SK-N-SH (cell line): ENCODE results near the gene KARS1. TPM values are rescaled to one million over a fixed set of nuclear protein-coding genes. Genes with fewer than 3 reads are reported as not detected.

Source experiments
- CTCF ChIA-PET: fragments of 300-600, 350-600 bp; formaldehyde crosslinking; extraction: SDS; loops from one replicate; lab custom pipeline; 2021; lab: Yijun Ruan, JAX
- POLR2A ChIA-PET: fragments of 350-600 bp; sonication (Branson Sonifier 250); formaldehyde crosslinking; extraction: SDS; loops from one replicate; lab custom pipeline; 2020; ENCODE audit warnings: antibody characterized with exemption, inconsistent platforms; lab: Yijun Ruan, JAX
- DNase-seq: peaks from one replicate; pipeline ENCODE4 v3.0.0; 2012
- H2AFZ ChIP-seq: fragments of 200-600 bp; sonication (generic); 2 replicates; pipeline ENCODE4 v1.8.1; 2016; ENCODE audit warnings: antibody characterized with exemption, mild to moderate bottlenecking, low read depth
- H3F3A ChIP-seq: fragments of 200-600 bp; sonication (generic); replicated peaks from 2 replicates; pipeline ENCODE3; 2016; ENCODE audit warnings: antibody characterized with exemption, mild to moderate bottlenecking; ENCODE audit not compliant: insufficient read depth
- H3K27ac ChIP-seq, 2 experiments: fragments of 200-500 bp in 1 of 2; fragments of 200-600 bp in 1 of 2; sonication (Bioruptor generic) in 1 of 2; sonication (generic), shearing (Covaris generic) in 1 of 2; 2 replicates each; pipeline versions ENCODE4 v1.5.1 to v1.6.1; 2014 to 2016; ENCODE audit warnings: low read depth in 2 of 2, inconsistent platforms in 1 of 2, low read length in 1 of 2, mild to moderate bottlenecking in 1 of 2, mixed read lengths in 1 of 2
- H3K27me3 ChIP-seq: fragments of 200-600 bp; sonication (generic), shearing (Covaris generic); 2 replicates; pipeline ENCODE4 v1.6.1; 2016; ENCODE audit warnings: mixed run types; ENCODE audit not compliant: insufficient read depth
- H3K36me3 ChIP-seq, 2 experiments: fragments of 200-500 bp in 1 of 2; fragments of 200-600 bp in 1 of 2; sonication (Bioruptor generic) in 1 of 2; sonication (generic) in 1 of 2; replicated peaks in 1 of 2; 2 replicates each; pipeline versions ENCODE3 to v1.5.1; 2014 to 2016; ENCODE audit warnings: low read length in 1 of 2, mild to moderate bottlenecking in 1 of 2; ENCODE audit not compliant: insufficient read depth in 2 of 2, control insufficient read depth in 1 of 2
- H3K4me1 ChIP-seq, 2 experiments: fragments of 200-500 bp in 1 of 2; fragments of 200-600 bp in 1 of 2; sonication (Bioruptor generic) in 1 of 2; sonication (generic), shearing (Covaris generic) in 1 of 2; 2 replicates each; pipeline versions ENCODE4 v1.5.1 to v1.6.1; 2014 to 2016; ENCODE audit warnings: low read depth in 1 of 2, low read length in 1 of 2, mixed run types in 1 of 2; ENCODE audit not compliant: insufficient read depth in 2 of 2, control insufficient read depth in 1 of 2
- H3K4me2 ChIP-seq: fragments of 200-600 bp; sonication (generic), shearing (Covaris generic); 2 replicates; pipeline ENCODE4 v1.6.1; 2017; ENCODE audit warnings: mixed run types
- H3K4me3 ChIP-seq, 2 experiments: fragments of 200-500 bp in 1 of 2; fragments of 200-600 bp in 1 of 2; sonication (Bioruptor generic) in 1 of 2; sonication (generic), shearing (Covaris generic) in 1 of 2; 2 replicates each; pipeline versions ENCODE4 v1.5.1 to v1.8.1; 2014 to 2016; ENCODE audit warnings: low read depth in 2 of 2, inconsistent platforms in 1 of 2, low read length in 1 of 2, mild to moderate bottlenecking in 1 of 2, mixed read lengths in 1 of 2, moderate library complexity in 1 of 2
- H3K79me2 ChIP-seq: fragments of 200-600 bp; sonication (generic); 2 replicates; pipeline ENCODE4 v1.8.1; 2017; ENCODE audit warnings: mild to moderate bottlenecking; ENCODE audit not compliant: insufficient read depth
- H3K9ac ChIP-seq: fragments of 200-600 bp; sonication (generic); 2 replicates; pipeline ENCODE4 v1.6.1; 2017; ENCODE audit warnings: mixed run types
- H3K9me2 ChIP-seq: fragments of 200-600 bp; sonication (generic); 2 replicates; pipeline ENCODE4 v1.6.1; 2017; ENCODE audit warnings: mixed run types
- H3K9me3 ChIP-seq: fragments of 200-600 bp; sonication (generic); 2 replicates; pipeline ENCODE4 v1.6.1; 2017; ENCODE audit warnings: mixed run types, mild to moderate bottlenecking, moderate library complexity
- H4K20me1 ChIP-seq: fragments of 200-600 bp; sonication (generic); 2 replicates; pipeline ENCODE4 v1.6.1; 2017; ENCODE audit warnings: mild to moderate bottlenecking, mixed run types; ENCODE audit not compliant: insufficient read depth
- ELF1 ChIP-seq: IDR thresholded peaks from 2 replicates; pipeline ENCODE4 v1.4.0; 2012
- EP300 ChIP-seq, 2 experiments: IDR thresholded peaks; 2 replicates each; pipeline versions ENCODE4 v1.4.0 to v1.6.1; 2012; ENCODE audit warnings: borderline replicate concordance in 1 of 2, low read depth in 1 of 2, low read length in 1 of 2
- FOXJ3 ChIP-seq: sonication (generic); formaldehyde crosslinking; IDR thresholded peaks from 2 replicates; pipeline ENCODE4 v1.5.1; 2020; ENCODE audit warnings: mild to moderate bottlenecking, missing genetic modification reagents
- FOXM1 ChIP-seq: IDR thresholded peaks from 2 replicates; pipeline ENCODE4 v1.4.0; 2012; ENCODE audit warnings: low read depth, mild to moderate bottlenecking
- GATA2 ChIP-seq: sonication (generic); formaldehyde crosslinking; IDR thresholded peaks from 2 replicates; pipeline ENCODE4 v1.5.0; 2020; ENCODE audit warnings: mild to moderate bottlenecking, missing genetic modification reagents
- JUND ChIP-seq: IDR thresholded peaks from 2 replicates; pipeline ENCODE4 v1.4.0; 2012
- MAX ChIP-seq: IDR thresholded peaks from 2 replicates; pipeline ENCODE4 v1.4.0; 2012; ENCODE audit warnings: low read depth
- MXI1 ChIP-seq: IDR thresholded peaks from 2 replicates; pipeline ENCODE4 v1.6.1; 2012; ENCODE audit warnings: mild to moderate bottlenecking, low read depth, low read length, improper control_type of control experiment
- NFIC ChIP-seq: IDR thresholded peaks from 2 replicates; pipeline ENCODE4 v1.4.0; 2012; ENCODE audit warnings: borderline replicate concordance
- NRF1 ChIP-seq: IDR thresholded peaks from 2 replicates; pipeline ENCODE4 v1.6.1; 2012; ENCODE audit warnings: low read depth, mild to moderate bottlenecking, low read length
- POLR2AphosphoS5 ChIP-seq: IDR thresholded peaks from 2 replicates; pipeline ENCODE4 v1.6.1; 2012; ENCODE audit warnings: low read depth, low read length
- RAD21 ChIP-seq: IDR thresholded peaks from 2 replicates; pipeline ENCODE4 v1.6.1; 2012; ENCODE audit warnings: mild to moderate bottlenecking, low read length
- RCOR1 ChIP-seq: fragments of 150-350 bp; IDR thresholded peaks from 2 replicates; pipeline ENCODE4 v1.6.1; 2017; ENCODE audit warnings: antibody characterized with exemption, low read length
- RFX5 ChIP-seq: IDR thresholded peaks from 2 replicates; pipeline ENCODE4 v1.6.1; 2012; ENCODE audit warnings: mild to moderate bottlenecking, improper control_type of control experiment, low read length
- RXRA ChIP-seq: IDR thresholded peaks from 2 replicates; pipeline ENCODE4 v1.4.0; 2012; ENCODE audit warnings: low read depth, mild to moderate bottlenecking, borderline replicate concordance
- SIN3A ChIP-seq: IDR thresholded peaks from 2 replicates; pipeline ENCODE4 v1.6.1; 2012; ENCODE audit warnings: low read depth, mild to moderate bottlenecking, low read length, moderate library complexity, borderline replicate concordance
- TAF1 ChIP-seq: IDR thresholded peaks from 2 replicates; pipeline ENCODE4 v1.6.1; 2012; ENCODE audit warnings: low read depth, mild to moderate bottlenecking, low read length, moderate library complexity, borderline replicate concordance
- TCF12 ChIP-seq: IDR thresholded peaks from 2 replicates; pipeline ENCODE4 v1.4.0; 2012
- TEAD4 ChIP-seq: IDR thresholded peaks from 2 replicates; pipeline ENCODE4 v1.4.0; 2012; ENCODE audit warnings: mild to moderate bottlenecking, borderline replicate concordance; ENCODE audit not compliant: insufficient read depth
- WGBS: methylation state at CpG from one replicate; pipeline ENCODE4 v1.1.6; 2017; ENCODE audit warnings: low lambda C conversion rate; 5-methylcytosine and 5-hydroxymethylcytosine counted together
- polyA plus RNA-seq, 3 experiments: library from polyadenylated mRNA; depleted of rRNA; stranded (reverse); fragments of >200 nt; gene quantifications; 2 replicates each; pipeline ENCODE4 v1.2.3, GENCODE V29; 2012
- TF ChIP-seq, protein P1 (sequence below): IDR thresholded peaks from 2 replicates; pipeline ENCODE4 v1.6.1; 2012; ENCODE audit warnings: mild to moderate bottlenecking, low read depth, low read length, moderate library complexity
- TF ChIP-seq, protein P2 (sequence below): IDR thresholded peaks from 2 replicates; pipeline ENCODE4 v1.4.0; 2012; ENCODE audit warnings: low read depth, borderline replicate concordance
- TF ChIP-seq, protein P3 (sequence below): IDR thresholded peaks from 2 replicates; pipeline ENCODE4 v1.4.0; 2012; ENCODE audit warnings: low read depth, borderline replicate concordance

Gene KARS1
- polyA plus RNA-seq, 1 of the 3 experiments (the other 2 are of a cell fraction) = 134 TPM

DNA sequence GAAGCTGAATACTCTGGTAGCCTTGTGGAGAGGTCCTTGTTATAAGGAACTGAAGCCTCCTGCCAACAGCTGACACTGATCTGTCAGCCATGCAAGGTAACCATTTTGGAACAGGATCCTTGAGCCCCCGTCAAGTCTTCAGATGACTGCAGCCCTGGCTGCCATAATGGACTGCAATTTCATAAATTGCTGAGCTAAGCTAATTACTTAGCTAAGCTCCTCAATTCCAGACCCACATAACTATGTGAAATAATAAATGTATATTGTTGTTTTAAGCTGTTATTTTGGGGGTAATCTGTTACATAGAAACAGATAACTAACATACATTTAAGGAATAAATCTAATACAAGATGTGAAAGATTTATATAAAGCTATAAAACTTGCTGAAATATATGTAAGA lies 41.0 kb downstream of the KARS1 start:
- DNase-seq = no peak
- ChIA-PET CTCF (interaction anchor here (1.1 to 1.5 kb wide), 3 partner anchors 15 to 141 kb away, joined by 3 to 4 read pairs (median 4); no protein-coding TSS in a partner anchor), POLR2A (interaction anchor here (0.5 kb wide), 1 partner anchor 14 kb away, joined by 3 read pairs; no protein-coding TSS in a partner anchor)
- Histone ChIP-seq H3K9me2 (no peaks in the 10 kb centered on the region), H3K4me2 (no peak overlapping the region), H3K27me3 (no peaks in the 10 kb centered on the region), H3K4me3 (no peak overlapping the region), H3K4me1 (no peaks in the 10 kb centered on the region), H3K27ac (no peak overlapping the region), H3F3A (peaks cover 4% of the 10 kb centered on the region), H3K9me3 (no peaks in the 10 kb centered on the region), H4K20me1 (no peaks in the 10 kb centered on the region), H3K9ac (no peak overlapping the region), H3K36me3 (peaks cover 52 to 74% of the 10 kb centered on the region in 2 experiments), H2AFZ (no peak overlapping the region), H3K79me2 (no peaks in the 10 kb centered on the region; the same call in 1 of the 2 replicates)
- 88% methylated on average over 1 of the region's 1 CpG for WGBS
- TF ChIP-seq RCOR1 = no peak
- no peak for TF ChIP-seq TAF1
- TF ChIP-seq JUND = no peak
- no peak for TF ChIP-seq FOXJ3 (CRISPR knock-in tag)
- no peak for TF ChIP-seq ELF1
- TF ChIP-seq, protein P1, sequence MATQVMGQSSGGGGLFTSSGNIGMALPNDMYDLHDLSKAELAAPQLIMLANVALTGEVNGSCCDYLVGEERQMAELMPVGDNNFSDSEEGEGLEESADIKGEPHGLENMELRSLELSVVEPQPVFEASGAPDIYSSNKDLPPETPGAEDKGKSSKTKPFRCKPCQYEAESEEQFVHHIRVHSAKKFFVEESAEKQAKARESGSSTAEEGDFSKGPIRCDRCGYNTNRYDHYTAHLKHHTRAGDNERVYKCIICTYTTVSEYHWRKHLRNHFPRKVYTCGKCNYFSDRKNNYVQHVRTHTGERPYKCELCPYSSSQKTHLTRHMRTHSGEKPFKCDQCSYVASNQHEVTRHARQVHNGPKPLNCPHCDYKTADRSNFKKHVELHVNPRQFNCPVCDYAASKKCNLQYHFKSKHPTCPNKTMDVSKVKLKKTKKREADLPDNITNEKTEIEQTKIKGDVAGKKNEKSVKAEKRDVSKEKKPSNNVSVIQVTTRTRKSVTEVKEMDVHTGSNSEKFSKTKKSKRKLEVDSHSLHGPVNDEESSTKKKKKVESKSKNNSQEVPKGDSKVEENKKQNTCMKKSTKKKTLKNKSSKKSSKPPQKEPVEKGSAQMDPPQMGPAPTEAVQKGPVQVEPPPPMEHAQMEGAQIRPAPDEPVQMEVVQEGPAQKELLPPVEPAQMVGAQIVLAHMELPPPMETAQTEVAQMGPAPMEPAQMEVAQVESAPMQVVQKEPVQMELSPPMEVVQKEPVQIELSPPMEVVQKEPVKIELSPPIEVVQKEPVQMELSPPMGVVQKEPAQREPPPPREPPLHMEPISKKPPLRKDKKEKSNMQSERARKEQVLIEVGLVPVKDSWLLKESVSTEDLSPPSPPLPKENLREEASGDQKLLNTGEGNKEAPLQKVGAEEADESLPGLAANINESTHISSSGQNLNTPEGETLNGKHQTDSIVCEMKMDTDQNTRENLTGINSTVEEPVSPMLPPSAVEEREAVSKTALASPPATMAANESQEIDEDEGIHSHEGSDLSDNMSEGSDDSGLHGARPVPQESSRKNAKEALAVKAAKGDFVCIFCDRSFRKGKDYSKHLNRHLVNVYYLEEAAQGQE = no peak
- TF ChIP-seq MXI1 = no peak
- no peak for TF ChIP-seq FOXM1
- TF ChIP-seq NFIC = no peak
- no peak for TF ChIP-seq SIN3A
- TF ChIP-seq RAD21 = no peak
- no peak for TF ChIP-seq RXRA

DNA sequence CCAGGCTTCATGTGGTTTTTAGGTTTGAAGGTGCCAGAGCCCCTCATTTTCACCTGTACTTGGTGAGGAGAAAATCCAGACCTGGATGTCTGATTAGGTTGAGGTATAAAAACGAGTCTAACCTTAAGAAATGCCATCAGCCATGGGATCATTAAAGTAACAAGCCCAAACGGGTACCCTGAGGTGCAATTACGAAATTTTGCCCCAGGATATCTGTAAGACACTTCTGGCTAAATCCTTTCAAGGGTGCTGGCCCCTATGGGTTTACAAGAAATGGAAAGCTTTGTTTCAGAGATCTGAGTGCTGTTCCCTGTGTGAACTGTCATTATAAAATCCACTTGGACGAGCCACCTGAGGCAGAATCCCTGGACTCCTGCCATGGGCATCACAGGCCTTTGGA lies 44.2 kb downstream of the KARS1 start:
- POLR2A ChIA-PET = no interaction called here
- no peak for DNase-seq
- 76% methylated on average over 4 of the region's 4 CpGs for WGBS
- H3K4me1 ChIP-seq = no peaks in the 10 kb centered on the region
- H3K9me2 ChIP-seq = no peaks in the 10 kb centered on the region
- no peak overlapping the region for H2AFZ ChIP-seq
- H3K9me3 ChIP-seq = no peaks in the 10 kb centered on the region
- no peaks in the 10 kb centered on the region for H3K79me2 ChIP-seq
- CTCF ChIA-PET = interaction anchor here (1.1 to 2.3 kb wide), 2 partner anchors 9 to 19 kb away, joined by 3 to 6 read pairs; no protein-coding TSS in a partner anchor
- H3K4me3 ChIP-seq = no peak overlapping the region
- peaks cover 2% of the 10 kb centered on the region for H3F3A ChIP-seq
- peaks cover 56 to 74% of the 10 kb centered on the region in 2 experiments for H3K36me3 ChIP-seq
- H3K4me2 ChIP-seq = no peak overlapping the region
- H3K9ac ChIP-seq = no peak overlapping the region
- H3K27ac ChIP-seq = no peak overlapping the region
- H4K20me1 ChIP-seq = no peaks in the 10 kb centered on the region
- no peaks in the 10 kb centered on the region for H3K27me3 ChIP-seq
- no peak for TF ChIP-seq TCF12
- no peak for TF ChIP-seq MAX
- TF ChIP-seq FOXM1 = no peak
- no peak for TF ChIP-seq EP300 (IDR thresholded peaks at IDR 0.05; ENCODE audit: borderline replicate concordance in 1 of 2, low read depth in 1 of 2, low read length in 1 of 2)
- no peak for TF ChIP-seq RCOR1
- TF ChIP-seq POLR2AphosphoS5 = no peak
- no peak for TF ChIP-seq TAF1
- TF ChIP-seq RFX5 = no peak
- TF ChIP-seq NRF1 = no peak
- no peak for TF ChIP-seq TEAD4
- TF ChIP-seq, protein P2, sequence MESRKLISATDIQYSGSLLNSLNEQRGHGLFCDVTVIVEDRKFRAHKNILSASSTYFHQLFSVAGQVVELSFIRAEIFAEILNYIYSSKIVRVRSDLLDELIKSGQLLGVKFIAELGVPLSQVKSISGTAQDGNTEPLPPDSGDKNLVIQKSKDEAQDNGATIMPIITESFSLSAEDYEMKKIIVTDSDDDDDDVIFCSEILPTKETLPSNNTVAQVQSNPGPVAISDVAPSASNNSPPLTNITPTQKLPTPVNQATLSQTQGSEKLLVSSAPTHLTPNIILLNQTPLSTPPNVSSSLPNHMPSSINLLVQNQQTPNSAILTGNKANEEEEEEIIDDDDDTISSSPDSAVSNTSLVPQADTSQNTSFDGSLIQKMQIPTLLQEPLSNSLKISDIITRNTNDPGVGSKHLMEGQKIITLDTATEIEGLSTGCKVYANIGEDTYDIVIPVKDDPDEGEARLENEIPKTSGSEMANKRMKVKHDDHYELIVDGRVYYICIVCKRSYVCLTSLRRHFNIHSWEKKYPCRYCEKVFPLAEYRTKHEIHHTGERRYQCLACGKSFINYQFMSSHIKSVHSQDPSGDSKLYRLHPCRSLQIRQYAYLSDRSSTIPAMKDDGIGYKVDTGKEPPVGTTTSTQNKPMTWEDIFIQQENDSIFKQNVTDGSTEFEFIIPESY = no peak
- no peak for TF ChIP-seq GATA2
- TF ChIP-seq, protein P3, sequence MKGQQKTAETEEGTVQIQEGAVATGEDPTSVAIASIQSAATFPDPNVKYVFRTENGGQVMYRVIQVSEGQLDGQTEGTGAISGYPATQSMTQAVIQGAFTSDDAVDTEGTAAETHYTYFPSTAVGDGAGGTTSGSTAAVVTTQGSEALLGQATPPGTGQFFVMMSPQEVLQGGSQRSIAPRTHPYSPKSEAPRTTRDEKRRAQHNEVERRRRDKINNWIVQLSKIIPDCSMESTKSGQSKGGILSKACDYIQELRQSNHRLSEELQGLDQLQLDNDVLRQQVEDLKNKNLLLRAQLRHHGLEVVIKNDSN = no peak
- TF ChIP-seq RXRA = no peak
